GM19467 (cell line): Measurements from ENCODE around the gene PDS5B.
"Not testable (repeated sequence)": the region's sequence is repeated elsewhere in the genome, so short reads cannot be mapped to it uniquely, and the experiment has no call there.

Experiments
- ATAC-seq: cut with Tn5 transposase; IDR thresholded peaks from one replicate; pipeline ENCODE4 v1.9.1; 2021; ENCODE audit warnings: mild to moderate bottlenecking, moderate library complexity; ENCODE audit not compliant: unreplicated experiment

The PDS5B gene

GRCh38 chr13:32586080-32586900 is at the start of gene PDS5B:
PDS5B (plus strand) TSS chr13:32586452; CDS start chr13:32648773, 62,321 bp downstream.
- peak; percentile 80 for ATAC-seq

- no peak for ATAC-seq
Observed at GRCh38 chr13:32537580-32538142, 48.6 kb upstream of the PDS5B start.

GRCh38 chr13:32538143-32538620 is 48.1 kb upstream of the PDS5B start:
- ATAC-seq = peak; percentile 79

- peak; percentile 96 for ATAC-seq
Observed at GRCh38 chr13:32538621-32539246, 47.5 kb upstream of the PDS5B start, which contains the start of gene N4BP2L2. N4BP2L2 (minus strand) TSS chr13:32538795; CDS start chr13:32537027, 1,768 bp downstream.

GRCh38 chr13:32542221-32542620 is 44.0 kb upstream of the PDS5B start:
- no peak for ATAC-seq

GRCh38 chr13:32545083-32545482 is 41.2 kb upstream of the PDS5B start:
- no peak for ATAC-seq

- ATAC-seq = no peak
Observed at GRCh38 chr13:32548837-32549236, 37.4 kb upstream of the PDS5B start.

- ATAC-seq = no peak
Observed at GRCh38 chr13:32549788-32550187, 36.5 kb upstream of the PDS5B start.

- ATAC-seq = no peak
Observed at GRCh38 chr13:32553720-32554119, 32.5 kb upstream of the PDS5B start.

GRCh38 chr13:32555613-32556012 is 30.6 kb upstream of the PDS5B start:
- no peak for ATAC-seq

- ATAC-seq = not testable (repeated sequence)
Observed at GRCh38 chr13:32560842-32561241, 25.4 kb upstream of the PDS5B start.

- not testable (repeated sequence) for ATAC-seq
Observed at GRCh38 chr13:32575687-32576086, 10.6 kb upstream of the PDS5B start.

- no peak for ATAC-seq
Observed at GRCh38 chr13:32577032-32577431, 9.2 kb upstream of the PDS5B start.

GRCh38 chr13:32581177-32581786 is 5.0 kb upstream of the PDS5B start:
- no peak for ATAC-seq

GRCh38 chr13:32582281-32582680 is 4.0 kb upstream of the PDS5B start:
- ATAC-seq = no peak

GRCh38 chr13:32582991-32583390 is 3.3 kb upstream of the PDS5B start:
- ATAC-seq = no peak

- ATAC-seq = no peak
Observed at GRCh38 chr13:32585550-32586079, 637 bp upstream of the PDS5B start.

- ATAC-seq = peak; percentile 30
Observed at GRCh38 chr13:32587011-32587810, 959 bp downstream of the PDS5B start.

- ATAC-seq = no peak
Observed at GRCh38 chr13:32587811-32588170, 1.5 kb downstream of the PDS5B start.

GRCh38 chr13:32588736-32589135 is 2.5 kb downstream of the PDS5B start:
- ATAC-seq = no peak
